ENCODE results near the gene PITPNM3. TPM values are rescaled to one million over a fixed set of nuclear protein-coding genes. Genes with fewer than 3 reads are reported as not detected.

The PITPNM3 gene
- total RNA-seq, 1 donor from 2014 or later, result 1.1 TPM

DNA sequence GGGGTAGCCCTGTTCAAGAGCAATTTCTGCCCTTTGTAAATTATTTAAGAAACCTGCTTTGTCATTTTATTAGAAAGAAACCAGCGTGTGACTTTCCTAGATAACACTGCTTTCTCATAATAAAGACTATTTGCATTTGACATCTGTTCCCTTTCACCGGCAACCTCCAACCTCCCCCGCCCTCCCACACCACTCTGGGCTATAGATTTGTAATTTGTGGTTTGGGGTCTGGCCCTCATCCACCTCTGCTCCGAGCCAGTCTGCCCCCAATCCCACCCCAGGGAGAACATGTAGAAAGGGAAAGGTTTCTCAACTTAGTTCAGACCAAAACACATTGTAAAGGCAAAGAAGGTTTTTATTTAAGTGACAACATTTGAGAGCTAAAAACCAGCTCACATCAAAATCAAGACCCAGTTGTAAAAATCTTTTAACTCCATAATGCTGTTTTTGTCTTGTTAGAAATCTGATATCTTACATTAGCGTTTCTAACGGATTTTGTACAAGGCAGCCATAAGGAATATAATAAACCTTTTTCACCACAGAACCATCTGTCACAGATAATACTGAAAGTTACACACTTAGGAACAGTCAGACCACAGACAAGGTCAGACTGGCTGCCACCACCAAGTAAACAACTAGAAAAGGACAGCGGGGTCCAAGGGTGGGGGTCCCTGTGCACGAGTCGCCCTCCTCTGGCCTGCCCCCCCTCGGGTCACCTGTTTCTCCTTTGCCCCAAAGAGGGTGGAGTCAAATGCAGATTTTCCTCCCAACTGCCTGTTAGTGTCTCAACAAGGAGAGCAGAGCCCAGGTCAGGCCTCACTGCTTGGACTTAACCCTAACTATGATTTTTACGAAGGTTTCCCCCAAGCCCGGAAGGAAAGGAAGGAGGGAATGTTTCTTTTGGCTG lies 105.2 kb downstream of the PITPNM3 start:
- TF ChIP-seq, protein P1, sequence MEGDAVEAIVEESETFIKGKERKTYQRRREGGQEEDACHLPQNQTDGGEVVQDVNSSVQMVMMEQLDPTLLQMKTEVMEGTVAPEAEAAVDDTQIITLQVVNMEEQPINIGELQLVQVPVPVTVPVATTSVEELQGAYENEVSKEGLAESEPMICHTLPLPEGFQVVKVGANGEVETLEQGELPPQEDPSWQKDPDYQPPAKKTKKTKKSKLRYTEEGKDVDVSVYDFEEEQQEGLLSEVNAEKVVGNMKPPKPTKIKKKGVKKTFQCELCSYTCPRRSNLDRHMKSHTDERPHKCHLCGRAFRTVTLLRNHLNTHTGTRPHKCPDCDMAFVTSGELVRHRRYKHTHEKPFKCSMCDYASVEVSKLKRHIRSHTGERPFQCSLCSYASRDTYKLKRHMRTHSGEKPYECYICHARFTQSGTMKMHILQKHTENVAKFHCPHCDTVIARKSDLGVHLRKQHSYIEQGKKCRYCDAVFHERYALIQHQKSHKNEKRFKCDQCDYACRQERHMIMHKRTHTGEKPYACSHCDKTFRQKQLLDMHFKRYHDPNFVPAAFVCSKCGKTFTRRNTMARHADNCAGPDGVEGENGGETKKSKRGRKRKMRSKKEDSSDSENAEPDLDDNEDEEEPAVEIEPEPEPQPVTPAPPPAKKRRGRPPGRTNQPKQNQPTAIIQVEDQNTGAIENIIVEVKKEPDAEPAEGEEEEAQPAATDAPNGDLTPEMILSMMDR (IDR thresholded peaks at IDR 0.05), result no peak
- no peaks in the 10 kb centered on the region for H3K27me3 Mint-ChIP-seq
- CTCF ChIA-PET, result no interaction called here
- H3K4me1 Mint-ChIP-seq, result peaks cover 30% of the 10 kb centered on the region
- no peaks in the 10 kb centered on the region for H3K9me3 Mint-ChIP-seq
- H3K36me3 Mint-ChIP-seq (ENCODE audit: low read depth), result no peaks in the 10 kb centered on the region
- DNase-seq (no peak), ATAC-seq (ENCODE audit: low read depth) (no peak)
- intact Hi-C loops (cut with micrococcal nuclease), result no loop called here
- POLR2A ChIA-PET, result no interaction called here
- no peak overlapping the region for H3K27ac Mint-ChIP-seq
- no peak overlapping the region for H3K4me3 Mint-ChIP-seq

DNA sequence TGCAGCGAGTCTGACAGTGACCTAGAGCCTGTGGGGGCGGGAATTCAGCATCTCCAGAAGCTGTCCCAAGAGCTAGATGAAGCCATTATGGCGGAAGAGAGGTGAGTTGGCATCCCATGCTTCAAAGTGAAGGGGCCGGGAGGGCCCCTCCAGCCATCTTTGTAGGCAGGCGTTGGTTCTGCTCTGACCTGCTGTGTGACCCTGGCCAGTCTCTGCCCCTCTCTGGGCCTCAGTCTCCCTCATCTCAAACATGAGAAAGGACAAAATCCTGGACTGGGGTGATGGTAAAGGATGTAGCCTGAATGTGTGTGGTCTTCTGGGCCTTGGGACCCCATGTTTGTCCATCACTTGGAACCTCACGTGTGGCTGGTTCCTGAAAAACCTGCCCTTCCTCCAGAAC lies 107.0 kb downstream of the PITPNM3 start:
- CTCF ChIA-PET, result no interaction called here

DNA sequence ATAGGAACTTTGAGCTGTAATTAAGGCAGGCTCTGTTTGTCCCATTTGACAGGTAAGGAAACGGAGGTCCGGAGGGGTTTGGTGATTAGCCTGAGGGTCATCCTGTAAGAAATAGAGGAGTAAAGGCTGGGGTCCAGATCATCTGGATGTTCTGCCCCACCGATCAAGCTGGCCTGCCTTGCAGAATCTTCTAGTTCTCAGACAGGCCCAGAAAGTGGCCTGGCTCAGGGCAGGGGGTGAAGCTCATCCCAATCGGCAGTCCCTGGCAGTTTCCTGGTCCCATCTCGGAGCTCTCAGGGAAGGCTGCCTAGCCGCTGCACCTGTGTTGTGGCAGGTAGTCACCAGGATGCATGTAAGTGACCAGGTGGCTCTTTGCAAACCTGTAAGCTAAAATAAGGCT lies 107.9 kb downstream of the PITPNM3 start:
- Mint-ChIP-seq H3K4me3 (no peak overlapping the region), H3K4me1 (peaks cover 30% of the 10 kb centered on the region)
- POLR2A ChIA-PET, result no interaction called here

More for the DNA sequence above, 107.0 kb downstream of the PITPNM3 start:
- Mint-ChIP-seq H3K27me3 (no peaks in the 10 kb centered on the region), H3K27ac (no peak overlapping the region), H3K4me1 (peaks cover 29% of the 10 kb centered on the region), H3K9me3 (no peaks in the 10 kb centered on the region), H3K4me3 (no peak overlapping the region), H3K36me3 (ENCODE audit: low read depth) (no peaks in the 10 kb centered on the region)
- POLR2A ChIA-PET, result no interaction called here
- TF ChIP-seq, protein P1 (IDR thresholded peaks at IDR 0.05), result no peak
- intact Hi-C loops (cut with micrococcal nuclease), result no loop called here
- ATAC-seq (ENCODE audit: low read depth), result no peak
- DNase-seq, result no peak

DNA sequence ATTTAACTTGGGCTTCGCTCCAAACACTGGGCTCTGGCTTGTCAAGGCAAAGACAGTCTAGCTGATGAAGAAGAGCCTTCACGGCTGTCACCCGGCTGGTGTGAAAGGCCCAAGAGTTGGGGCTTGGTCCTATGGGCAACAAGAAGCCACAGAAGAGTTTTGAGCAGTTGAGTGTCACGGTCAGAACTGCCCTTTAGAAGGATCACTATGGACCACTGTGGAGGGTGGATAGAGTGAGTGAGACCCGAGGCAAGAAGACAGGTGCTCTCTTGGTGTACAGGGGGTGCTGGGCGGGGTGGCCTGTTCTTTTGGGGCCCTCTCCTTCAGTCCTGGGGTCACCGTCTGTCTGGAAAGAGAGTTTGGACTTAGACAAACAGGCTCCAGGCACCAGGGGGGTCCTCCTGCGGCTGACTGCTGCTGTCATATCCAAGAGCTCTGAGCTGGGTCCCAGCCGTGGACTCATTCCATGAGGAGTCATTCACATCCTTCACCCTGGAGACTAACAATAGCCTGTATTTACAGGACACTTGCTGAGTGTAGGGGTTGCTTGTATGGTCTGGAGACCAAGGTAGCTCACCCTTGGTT lies 109.7 kb downstream of the PITPNM3 start:
- intact Hi-C loops (cut with micrococcal nuclease), result no loop called here
- Mint-ChIP-seq H3K9me3 (no peaks in the 10 kb centered on the region), H3K4me3 (no peak overlapping the region), H3K36me3 (ENCODE audit: low read depth) (no peaks in the 10 kb centered on the region), H3K4me1 (peaks cover 20% of the 10 kb centered on the region), H3K27ac (no peak overlapping the region), H3K27me3 (no peaks in the 10 kb centered on the region)
- CTCF ChIA-PET, result interaction anchor here (2.4 kb wide), 1 partner anchor 11 kb away, joined by 9 read pairs; no protein-coding TSS in a partner anchor
- POLR2A ChIA-PET, result no interaction called here
- ATAC-seq (ENCODE audit: low read depth) (no peak), DNase-seq (no peak)
- TF ChIP-seq, protein P1 (IDR thresholded peaks at IDR 0.05), result no peak

More for the DNA sequence above, 107.9 kb downstream of the PITPNM3 start:
- H3K27me3 Mint-ChIP-seq, result no peaks in the 10 kb centered on the region
- H3K36me3 Mint-ChIP-seq (ENCODE audit: low read depth), result no peaks in the 10 kb centered on the region
- CTCF ChIA-PET, result no interaction called here
- ATAC-seq (ENCODE audit: low read depth) (no peak), DNase-seq (no peak)
- no peak overlapping the region for H3K27ac Mint-ChIP-seq
- TF ChIP-seq, protein P1 (IDR thresholded peaks at IDR 0.05), result no peak
- H3K9me3 Mint-ChIP-seq, result no peaks in the 10 kb centered on the region
- intact Hi-C loops (cut with micrococcal nuclease), result no loop called here
